EH (cell line): Measurements from ENCODE around the gene IL1RAP.
A peak's percentile ranks its signal among the peaks of the same experiment; 100 is the strongest.
"Not testable (repeated sequence)": the region's sequence is repeated elsewhere in the genome, so short reads cannot be mapped to it uniquely, and the experiment has no call there.

ENCODE experiments used
- DNase-seq: peaks from one replicate; pipeline ENCODE4 v3.0.0-alpha.2; 2015; ENCODE audit warnings: low read depth

IL1RAP gene

GRCh38 chr3:190513409-190514370, at the start of gene IL1RAP:
Gene IL1RAP, plus strand, starts transcription at chr3:190514085. Its CDS starts 50,205 bp downstream, at chr3:190564290.
- peak; percentile 92 for DNase-seq

GRCh38 chr3:190467922-190468321, 46.0 kb upstream of the IL1RAP start:
- no peak for DNase-seq

- not testable (repeated sequence) for DNase-seq
Measured at GRCh38 chr3:190473261-190473660, 40.6 kb upstream of the IL1RAP start.

GRCh38 chr3:190481779-190482178, 32.1 kb upstream of the IL1RAP start:
- no peak for DNase-seq

GRCh38 chr3:190485830-190486532, 27.9 kb upstream of the IL1RAP start:
- DNase-seq = peak; percentile 2

GRCh38 chr3:190486533-190486864, 27.4 kb upstream of the IL1RAP start:
- no peak for DNase-seq

GRCh38 chr3:190486908-190487607, 26.8 kb upstream of the IL1RAP start:
- DNase-seq = no peak

- DNase-seq = no peak
Measured at GRCh38 chr3:190491533-190492054, 22.3 kb upstream of the IL1RAP start.

GRCh38 chr3:190492129-190492528, 21.8 kb upstream of the IL1RAP start:
- DNase-seq = no peak

GRCh38 chr3:190492966-190493365, 20.9 kb upstream of the IL1RAP start:
- DNase-seq = no peak

GRCh38 chr3:190494907-190495306, 19.0 kb upstream of the IL1RAP start:
- no peak for DNase-seq

GRCh38 chr3:190495354-190495753, 18.5 kb upstream of the IL1RAP start:
- DNase-seq = no peak

- no peak for DNase-seq
Measured at GRCh38 chr3:190495796-190496195, 18.1 kb upstream of the IL1RAP start.

- DNase-seq = no peak
Measured at GRCh38 chr3:190496859-190497258, 17.0 kb upstream of the IL1RAP start.

GRCh38 chr3:190497811-190498210, 16.1 kb upstream of the IL1RAP start:
- DNase-seq = no peak

GRCh38 chr3:190498293-190498692, 15.6 kb upstream of the IL1RAP start:
- DNase-seq = no peak

GRCh38 chr3:190499122-190499521, 14.8 kb upstream of the IL1RAP start:
- no peak for DNase-seq

GRCh38 chr3:190502946-190503345, 10.9 kb upstream of the IL1RAP start:
- DNase-seq = no peak

- DNase-seq = no peak
Measured at GRCh38 chr3:190504354-190505125, 9.3 kb upstream of the IL1RAP start.

GRCh38 chr3:190505381-190506003, 8.4 kb upstream of the IL1RAP start:
- no peak for DNase-seq

GRCh38 chr3:190506271-190506670, 7.6 kb upstream of the IL1RAP start:
- DNase-seq = no peak
